ENCODE results near the gene ZNF283. TPM values are rescaled to one million over a fixed set of nuclear protein-coding genes. Genes with fewer than 3 reads are reported as not detected.

The ZNF283 gene
- total and polyA plus RNA-seq, 9 of the 15 experiments (the other 6 are each of a cell fraction or from before 2014, with no cell fraction given): 6.0 to 19.5 (median 9.8) TPM

DNA sequence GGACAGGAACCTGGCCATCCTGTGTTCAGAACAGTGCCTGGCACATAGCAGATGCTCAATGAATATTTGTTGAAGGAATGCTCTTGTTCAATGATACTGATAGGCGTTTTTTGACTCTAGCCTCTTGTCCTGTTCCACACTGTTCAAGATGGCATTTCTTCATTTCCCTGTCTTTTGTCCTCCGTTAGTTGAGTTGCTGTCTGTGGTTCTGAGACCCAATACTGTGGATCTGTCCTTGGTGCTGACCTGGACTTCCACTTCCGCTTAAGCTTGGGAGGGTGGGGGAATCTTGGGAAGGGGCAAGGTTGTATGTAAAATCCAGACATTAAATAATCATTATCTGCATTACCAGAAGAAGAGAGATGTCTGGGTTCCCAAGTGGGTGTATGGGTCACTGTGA lies 38.1 kb upstream of the ZNF283 start (continued):
- TF ChIP-seq, protein P1, sequence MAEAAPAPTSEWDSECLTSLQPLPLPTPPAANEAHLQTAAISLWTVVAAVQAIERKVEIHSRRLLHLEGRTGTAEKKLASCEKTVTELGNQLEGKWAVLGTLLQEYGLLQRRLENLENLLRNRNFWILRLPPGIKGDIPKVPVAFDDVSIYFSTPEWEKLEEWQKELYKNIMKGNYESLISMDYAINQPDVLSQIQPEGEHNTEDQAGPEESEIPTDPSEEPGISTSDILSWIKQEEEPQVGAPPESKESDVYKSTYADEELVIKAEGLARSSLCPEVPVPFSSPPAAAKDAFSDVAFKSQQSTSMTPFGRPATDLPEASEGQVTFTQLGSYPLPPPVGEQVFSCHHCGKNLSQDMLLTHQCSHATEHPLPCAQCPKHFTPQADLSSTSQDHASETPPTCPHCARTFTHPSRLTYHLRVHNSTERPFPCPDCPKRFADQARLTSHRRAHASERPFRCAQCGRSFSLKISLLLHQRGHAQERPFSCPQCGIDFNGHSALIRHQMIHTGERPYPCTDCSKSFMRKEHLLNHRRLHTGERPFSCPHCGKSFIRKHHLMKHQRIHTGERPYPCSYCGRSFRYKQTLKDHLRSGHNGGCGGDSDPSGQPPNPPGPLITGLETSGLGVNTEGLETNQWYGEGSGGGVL (CRISPR knock-in tag; IDR thresholded peaks at IDR 0.05): no peak
- TF ChIP-seq FOXP1 (CRISPR knock-in tag; IDR thresholded peaks at IDR 0.05): peak; percentile 24; the same call in 1 of the 2 replicates
- peak; percentile 73; the same call in 1 of the 2 replicates for TF ChIP-seq ZBTB1 (CRISPR knock-in tag; IDR thresholded peaks at IDR 0.05; ENCODE audit: borderline replicate concordance, low read depth)
- no peak for TF ChIP-seq PHF20 (IDR thresholded peaks at IDR 0.05; ENCODE audit: partially characterized antibody)
- no peak for TF ChIP-seq ZFX (CRISPR knock-in tag; IDR thresholded peaks at IDR 0.05)
- peak; percentile 42; the same call in 1 of the 2 replicates for TF ChIP-seq KLF6 (CRISPR knock-in tag; IDR thresholded peaks at IDR 0.05; ENCODE audit: borderline replicate concordance)
- TF ChIP-seq BRD9 (IDR thresholded peaks at IDR 0.05; ENCODE audit: low read depth, partially characterized antibody): no peak
- TF ChIP-seq E2F3 (CRISPR knock-in tag; IDR thresholded peaks at IDR 0.05): no peak
- TF ChIP-seq NR4A1 (CRISPR knock-in tag; IDR thresholded peaks at IDR 0.05): no peak
- no peak for TF ChIP-seq NR4A1 (tag; IDR thresholded peaks at IDR 0.05)
- TF ChIP-seq, protein P2, sequence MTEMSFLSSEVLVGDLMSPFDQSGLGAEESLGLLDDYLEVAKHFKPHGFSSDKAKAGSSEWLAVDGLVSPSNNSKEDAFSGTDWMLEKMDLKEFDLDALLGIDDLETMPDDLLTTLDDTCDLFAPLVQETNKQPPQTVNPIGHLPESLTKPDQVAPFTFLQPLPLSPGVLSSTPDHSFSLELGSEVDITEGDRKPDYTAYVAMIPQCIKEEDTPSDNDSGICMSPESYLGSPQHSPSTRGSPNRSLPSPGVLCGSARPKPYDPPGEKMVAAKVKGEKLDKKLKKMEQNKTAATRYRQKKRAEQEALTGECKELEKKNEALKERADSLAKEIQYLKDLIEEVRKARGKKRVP (CRISPR knock-in tag; IDR thresholded peaks at IDR 0.05): no peak
- TF ChIP-seq SUPT5H (IDR thresholded peaks at IDR 0.05): no peak
- TF ChIP-seq ZNF76 (CRISPR knock-in tag; IDR thresholded peaks at IDR 0.05; ENCODE audit: borderline replicate concordance): no peak
- TF ChIP-seq IRF2 (CRISPR knock-in tag; IDR thresholded peaks at IDR 0.05): no peak
- no peak for TF ChIP-seq DACH1 (IDR thresholded peaks at IDR 0.05; ENCODE audit: partially characterized antibody)
- no peak for TF ChIP-seq RFX5 (IDR thresholded peaks at IDR 0.05; ENCODE audit: low read depth, low read length)
- TF ChIP-seq, protein P3, sequence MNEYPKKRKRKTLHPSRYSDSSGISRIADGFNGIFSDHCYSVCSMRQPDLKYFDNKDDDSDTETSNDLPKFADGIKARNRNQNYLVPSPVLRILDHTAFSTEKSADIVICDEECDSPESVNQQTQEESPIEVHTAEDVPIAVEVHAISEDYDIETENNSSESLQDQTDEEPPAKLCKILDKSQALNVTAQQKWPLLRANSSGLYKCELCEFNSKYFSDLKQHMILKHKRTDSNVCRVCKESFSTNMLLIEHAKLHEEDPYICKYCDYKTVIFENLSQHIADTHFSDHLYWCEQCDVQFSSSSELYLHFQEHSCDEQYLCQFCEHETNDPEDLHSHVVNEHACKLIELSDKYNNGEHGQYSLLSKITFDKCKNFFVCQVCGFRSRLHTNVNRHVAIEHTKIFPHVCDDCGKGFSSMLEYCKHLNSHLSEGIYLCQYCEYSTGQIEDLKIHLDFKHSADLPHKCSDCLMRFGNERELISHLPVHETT (CRISPR knock-in tag; conservative IDR thresholded peaks at IDR 0.05 in 1 of 2, IDR thresholded peaks at IDR 0.05 in 1 of 2): peak in 1 of 2 experiments; percentile 77; a peak in 2 of 4 replicates
- no peak for TF ChIP-seq RBM39 (optimal IDR thresholded peaks at IDR 0.05; ENCODE audit: low read depth, low read length)
- no peak for TF ChIP-seq LEF1 (IDR thresholded peaks at IDR 0.05)
- no peak for TF ChIP-seq ZNF253 (CRISPR knock-in tag; conservative IDR thresholded peaks at IDR 0.05)
- TF ChIP-seq CHD4 (IDR thresholded peaks at IDR 0.05; ENCODE audit: insufficient read depth, insufficient replicate concordance, low read depth, low read length, poor library complexity, severe bottlenecking): no peak
- TF ChIP-seq HNRNPLL (IDR thresholded peaks at IDR 0.05; ENCODE audit: low read depth, low read length, poor library complexity, severe bottlenecking): no peak
- TF ChIP-seq CC2D1A (IDR thresholded peaks at IDR 0.05): no peak
- no peak for TF ChIP-seq STAT5A (IDR thresholded peaks at IDR 0.05; ENCODE audit: borderline replicate concordance, low read length)
- no peak for TF ChIP-seq KAT8 (IDR thresholded peaks at IDR 0.05; ENCODE audit: low read depth)
- TF ChIP-seq FOXM1 (IDR thresholded peaks at IDR 0.05; ENCODE audit: low read depth): no peak
- TF ChIP-seq FOXM1 (CRISPR knock-in tag; IDR thresholded peaks at IDR 0.05; ENCODE audit: low read depth): no peak
- TF ChIP-seq ELF2 (CRISPR knock-in tag; IDR thresholded peaks at IDR 0.05): no peak

Measured in K562 (cell line).